Stimulated activated effector memory CD8-positive, alpha-beta T cell treated with anti-CD3 and anti-CD28 coated beads, Interleukin-12 subunit alpha, Interleukin-12 subunit beta, amount 100 ng/mL, for 72 hours (primary cell): ENCODE data around the gene SNAP47.

Experiments used
- ATAC-seq: fragments of 150-1000 bp; cut with Tn5 transposase; 2 replicates; pipeline ENCODE4 v1.10.0; 2021
- DNase-seq, 2 donors: peaks; one replicate each; pipeline ENCODE4 v3.0.0; 2021 to 2022; ENCODE audit warnings: low spot score in 2 of 2
- H3K27ac Mint-ChIP-seq: one replicate; pipeline ENCODE4 v1.8.0; 2022; ENCODE audit warnings: mild to moderate bottlenecking, mixed read lengths
- H3K36me3 Mint-ChIP-seq: one replicate; pipeline ENCODE4 v1.8.0; 2022; ENCODE audit warnings: mild to moderate bottlenecking, mixed read lengths
- H3K4me1 Mint-ChIP-seq: one replicate; pipeline ENCODE4 v1.8.0; 2022; ENCODE audit warnings: mixed read lengths
- H3K4me3 Mint-ChIP-seq: one replicate; pipeline ENCODE4 v1.8.0; 2022; ENCODE audit warnings: mild to moderate bottlenecking, mixed read lengths
- H3K9me3 Mint-ChIP-seq: one replicate; pipeline ENCODE4 v1.8.0; 2022; ENCODE audit warnings: mixed read lengths

The SNAP47 gene

GRCh38 chr1:227729144-227729880 lies 5.9 kb upstream of the SNAP47 start:
- peaks cover 47% of the 10 kb centered on the region for H3K4me1 Mint-ChIP-seq
- no peaks in the 10 kb centered on the region for H3K9me3 Mint-ChIP-seq
- DNase-seq (no peak), ATAC-seq (no peak)
- H3K27ac Mint-ChIP-seq, result peak overlapping the region; percentile 86
- peak overlapping the region; percentile 81 for H3K4me3 Mint-ChIP-seq
- H3K36me3 Mint-ChIP-seq, result peaks cover 42% of the 10 kb centered on the region

GRCh38 chr1:227729881-227730629 lies 5.2 kb upstream of the SNAP47 start:
- Mint-ChIP-seq H3K4me3 (peak overlapping the region; percentile 81), H3K4me1 (peaks cover 50% of the 10 kb centered on the region), H3K9me3 (no peaks in the 10 kb centered on the region), H3K27ac (peak overlapping the region; percentile 20), H3K36me3 (peaks cover 49% of the 10 kb centered on the region)
- DNase-seq, result no peak
- peak; percentile 5 for ATAC-seq

DNA sequence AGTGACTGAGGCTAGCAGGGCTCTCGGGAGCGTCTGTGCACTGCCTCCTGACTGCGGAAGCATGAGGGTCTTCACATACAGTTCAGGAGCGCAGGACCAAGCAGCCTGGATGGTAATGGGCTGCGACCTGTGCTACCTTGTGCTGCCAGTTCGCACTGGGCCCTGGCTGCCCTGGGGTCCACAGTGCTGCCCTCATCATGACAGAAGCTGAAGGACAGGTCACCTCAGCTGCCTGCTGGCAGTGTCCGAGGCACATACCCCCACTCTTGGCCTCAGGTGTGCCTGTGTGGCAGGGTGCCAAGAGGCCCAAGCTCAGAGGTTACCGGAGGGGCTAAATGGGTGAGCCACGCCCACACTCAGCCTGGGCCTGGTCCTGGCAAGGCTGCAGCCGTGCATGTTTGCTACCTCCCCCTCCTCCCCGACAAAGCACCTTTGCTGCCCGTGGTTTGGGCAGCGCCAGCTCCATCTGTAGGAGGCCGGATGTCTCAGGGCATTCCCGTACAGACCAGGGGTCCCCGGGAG lies 4.5 kb upstream of the SNAP47 start:
- no peaks in the 10 kb centered on the region for H3K9me3 Mint-ChIP-seq
- peaks cover 55% of the 10 kb centered on the region for H3K36me3 Mint-ChIP-seq
- no peak overlapping the region for H3K4me3 Mint-ChIP-seq
- no peak for ATAC-seq
- H3K4me1 Mint-ChIP-seq, result peaks cover 53% of the 10 kb centered on the region
- DNase-seq, result no peak
- peak overlapping the region; percentile 20 for H3K27ac Mint-ChIP-seq

- Mint-ChIP-seq H3K4me1 (peaks cover 58% of the 10 kb centered on the region), H3K27ac (no peak overlapping the region), H3K4me3 (no peak overlapping the region), H3K9me3 (no peaks in the 10 kb centered on the region), H3K36me3 (peaks cover 60% of the 10 kb centered on the region)
- DNase-seq, result no peak
- ATAC-seq, result no peak
These were observed 4.0 kb upstream of the SNAP47 start for GRCh38 chr1:227731241-227731677.

GRCh38 chr1:227731696-227732585 lies 3.3 kb upstream of the SNAP47 start:
- H3K4me1 Mint-ChIP-seq, result peaks cover 65% of the 10 kb centered on the region
- H3K4me3 Mint-ChIP-seq, result no peak overlapping the region
- no peak overlapping the region for H3K27ac Mint-ChIP-seq
- no peak for DNase-seq
- no peak for ATAC-seq
- peaks cover 60% of the 10 kb centered on the region for H3K36me3 Mint-ChIP-seq
- H3K9me3 Mint-ChIP-seq, result no peaks in the 10 kb centered on the region

GRCh38 chr1:227732586-227733308 lies 2.5 kb upstream of the SNAP47 start:
- peaks cover 72% of the 10 kb centered on the region for H3K4me1 Mint-ChIP-seq
- H3K27ac Mint-ChIP-seq, result peak overlapping the region; percentile 52
- H3K36me3 Mint-ChIP-seq, result peaks cover 65% of the 10 kb centered on the region
- ATAC-seq (no peak), DNase-seq (no peak)
- peak overlapping the region; percentile 92 for H3K4me3 Mint-ChIP-seq
- no peaks in the 10 kb centered on the region for H3K9me3 Mint-ChIP-seq

- Mint-ChIP-seq H3K27ac (peak overlapping the region; percentile 52), H3K4me1 (peaks cover 66% of the 10 kb centered on the region), H3K4me3 (peak overlapping the region; percentile 92), H3K9me3 (no peaks in the 10 kb centered on the region), H3K36me3 (peaks cover 60% of the 10 kb centered on the region)
- no peak for ATAC-seq
- DNase-seq, result no peak
These were observed 1.9 kb upstream of the SNAP47 start for GRCh38 chr1:227733309-227733705.

DNA sequence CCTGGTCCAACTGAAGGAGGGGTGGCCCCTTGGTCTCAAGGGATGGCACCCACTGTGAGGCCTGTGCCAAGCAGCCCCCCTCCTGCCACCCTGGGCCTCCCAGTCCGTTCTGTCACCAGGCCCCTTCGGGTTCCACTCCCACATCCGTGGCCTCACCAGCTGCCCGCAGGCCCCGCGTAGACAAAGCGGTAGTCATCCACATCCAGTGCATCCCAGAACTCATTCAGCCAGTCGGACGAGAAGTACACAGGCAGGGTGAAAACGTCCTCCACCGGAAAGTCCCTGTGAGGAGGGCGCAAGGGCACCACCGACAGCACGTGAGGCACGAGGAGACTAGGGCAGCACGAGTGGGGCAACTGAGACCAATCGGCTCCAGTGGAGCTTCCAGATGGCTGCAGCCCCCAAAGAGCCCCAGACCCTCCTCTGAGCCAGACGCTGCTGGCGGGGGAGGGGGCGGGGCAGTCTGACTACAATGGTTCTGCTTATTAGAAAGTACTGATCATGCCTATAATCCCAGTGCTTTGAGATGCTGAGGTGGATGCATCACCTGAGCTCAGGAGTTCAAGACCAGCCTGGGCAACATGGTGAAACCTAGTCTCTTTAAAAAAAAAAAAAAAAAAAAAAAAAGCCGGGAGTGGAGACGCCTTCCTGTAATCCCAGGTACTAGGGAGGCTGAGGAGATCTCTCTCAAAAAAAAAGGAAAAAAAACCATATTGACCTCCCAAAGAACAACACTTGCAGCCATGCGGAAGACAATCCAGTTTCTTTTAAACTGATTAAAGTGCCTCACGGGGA lies 1.3 kb upstream of the SNAP47 start:
- DNase-seq (no peak), ATAC-seq (no peak)
- H3K9me3 Mint-ChIP-seq, result no peaks in the 10 kb centered on the region
- H3K4me1 Mint-ChIP-seq, result peaks cover 60% of the 10 kb centered on the region
- peak overlapping the region; percentile 92 for H3K4me3 Mint-ChIP-seq
- H3K36me3 Mint-ChIP-seq, result peaks cover 54% of the 10 kb centered on the region
- peak overlapping the region; percentile 72 for H3K27ac Mint-ChIP-seq

DNA sequence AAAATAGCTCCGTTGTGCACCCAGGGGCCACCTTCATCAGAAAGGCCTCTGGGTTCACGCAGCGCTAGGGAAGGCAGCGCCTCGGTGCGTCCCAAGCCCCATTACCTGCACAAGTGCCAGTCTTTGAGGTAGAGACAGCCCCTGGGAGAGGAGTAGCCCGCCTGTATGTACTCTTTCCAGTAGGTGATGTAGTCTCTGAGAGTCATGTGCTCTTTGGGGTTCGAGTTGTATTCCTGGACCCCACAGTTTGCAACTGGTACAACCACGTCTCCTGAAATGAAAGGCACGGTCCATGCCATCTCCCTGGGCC lies 734 bp upstream of the SNAP47 start:
- H3K4me1 Mint-ChIP-seq, result peaks cover 60% of the 10 kb centered on the region
- no peak for DNase-seq
- H3K36me3 Mint-ChIP-seq, result peaks cover 54% of the 10 kb centered on the region
- ATAC-seq, result no peak
- H3K4me3 Mint-ChIP-seq, result peak overlapping the region; percentile 92
- H3K27ac Mint-ChIP-seq, result peak overlapping the region; percentile 72
- no peaks in the 10 kb centered on the region for H3K9me3 Mint-ChIP-seq

DNA sequence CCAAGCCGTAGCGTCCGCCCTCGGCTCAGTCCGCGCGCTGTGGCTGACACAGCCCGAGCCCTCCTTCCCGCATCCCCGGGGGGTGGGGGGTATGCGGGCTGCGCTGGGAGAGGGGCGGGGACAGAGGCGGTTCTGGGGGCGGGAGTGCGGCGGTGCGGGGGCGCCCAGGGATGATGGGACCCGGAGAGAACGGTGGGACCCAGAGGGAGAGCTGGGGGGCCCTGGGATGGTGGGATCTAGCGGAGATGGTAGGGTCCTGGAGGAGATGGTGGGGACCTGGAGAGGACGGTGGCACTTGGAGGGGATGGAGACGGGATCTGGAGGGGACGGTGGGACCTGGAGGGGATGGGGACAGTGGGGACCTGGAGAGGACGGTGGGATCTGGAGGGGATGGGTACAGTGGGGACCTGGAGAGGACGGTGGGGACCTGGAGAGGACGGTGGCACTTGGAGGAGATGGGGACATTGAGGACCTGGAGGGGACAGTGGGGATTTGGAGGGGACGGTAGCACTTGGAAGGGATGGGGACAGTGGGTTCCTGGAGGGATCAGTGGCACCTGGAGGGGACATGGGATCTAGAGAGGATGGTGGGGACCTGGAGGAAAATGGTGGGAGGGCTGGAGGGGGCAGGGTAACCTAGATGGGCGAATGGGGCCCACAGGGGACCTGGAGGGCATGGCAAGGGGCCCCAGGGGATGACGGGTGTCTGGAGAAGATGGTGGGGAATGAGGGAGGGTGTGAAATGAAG lies 477 bp downstream of the SNAP47 start:
- peak overlapping the region; percentile 95 for H3K27ac Mint-ChIP-seq
- DNase-seq, result no peak
- peak overlapping the region; percentile 92 for H3K4me3 Mint-ChIP-seq
- H3K9me3 Mint-ChIP-seq, result no peaks in the 10 kb centered on the region
- peaks cover 65% of the 10 kb centered on the region for H3K4me1 Mint-ChIP-seq
- H3K36me3 Mint-ChIP-seq, result peaks cover 58% of the 10 kb centered on the region
- ATAC-seq, result no peak

- no peak for ATAC-seq
- no peaks in the 10 kb centered on the region for H3K9me3 Mint-ChIP-seq
These were observed 1.7 kb downstream of the SNAP47 start for GRCh38 chr1:227736814-227737432.

GRCh38 chr1:227738820-227739219 lies 3.6 kb downstream of the SNAP47 start:
- no peak for ATAC-seq
- no peak overlapping the region for H3K4me3 Mint-ChIP-seq
- peaks cover 71% of the 10 kb centered on the region for H3K4me1 Mint-ChIP-seq
- H3K27ac Mint-ChIP-seq, result peak overlapping the region; percentile 74
- peaks cover 36% of the 10 kb centered on the region for H3K36me3 Mint-ChIP-seq
- no peak for DNase-seq
- H3K9me3 Mint-ChIP-seq, result no peaks in the 10 kb centered on the region

More at GRCh38 chr1:227736814-227737432, 1.7 kb downstream of the SNAP47 start:
- peak overlapping the region; percentile 92 for H3K4me3 Mint-ChIP-seq
- H3K27ac Mint-ChIP-seq, result peak overlapping the region; percentile 58
- H3K36me3 Mint-ChIP-seq, result peaks cover 55% of the 10 kb centered on the region
- peaks cover 74% of the 10 kb centered on the region for H3K4me1 Mint-ChIP-seq
- no peak for DNase-seq

GRCh38 chr1:227739636-227740035 lies 4.4 kb downstream of the SNAP47 start:
- H3K9me3 Mint-ChIP-seq, result no peaks in the 10 kb centered on the region
- H3K4me1 Mint-ChIP-seq, result peaks cover 67% of the 10 kb centered on the region
- H3K4me3 Mint-ChIP-seq, result no peak overlapping the region
- no peak for ATAC-seq
- peaks cover 28% of the 10 kb centered on the region for H3K36me3 Mint-ChIP-seq
- H3K27ac Mint-ChIP-seq, result peak overlapping the region; percentile 74
- no peak for DNase-seq
